SIG-M5 (cell line): Measurements from ENCODE around the gene PYROXD2.

Source experiments
- DNase-seq: peaks from one replicate; lab custom pipeline; 2025; lab: John Stamatoyannopoulos, UW

PYROXD2 gene

GRCh38 chr10:98414578-98414931 lies 427 bp downstream of the PYROXD2 start:
- DNase-seq: no peak

DNA sequence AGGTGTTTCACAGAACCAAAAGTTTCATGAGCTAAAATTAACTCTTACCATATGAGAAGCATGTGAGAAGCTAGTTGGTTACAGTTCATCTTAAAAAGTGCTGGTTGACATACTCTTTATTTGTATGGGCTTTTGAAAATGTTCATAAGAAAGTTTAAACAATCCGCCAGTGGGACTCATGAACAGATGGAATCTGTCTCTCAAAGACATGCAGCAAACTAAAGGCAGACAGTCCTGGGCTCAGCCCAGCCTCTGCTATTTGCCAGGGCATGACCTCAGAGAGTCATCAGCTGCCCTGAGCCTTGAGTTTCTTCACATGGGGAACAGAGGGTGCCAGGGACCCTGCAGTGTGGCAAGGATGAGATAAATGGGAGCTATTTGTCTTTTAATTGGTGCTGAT lies 3.2 kb downstream of the PYROXD2 start:
- DNase-seq: no peak

DNA sequence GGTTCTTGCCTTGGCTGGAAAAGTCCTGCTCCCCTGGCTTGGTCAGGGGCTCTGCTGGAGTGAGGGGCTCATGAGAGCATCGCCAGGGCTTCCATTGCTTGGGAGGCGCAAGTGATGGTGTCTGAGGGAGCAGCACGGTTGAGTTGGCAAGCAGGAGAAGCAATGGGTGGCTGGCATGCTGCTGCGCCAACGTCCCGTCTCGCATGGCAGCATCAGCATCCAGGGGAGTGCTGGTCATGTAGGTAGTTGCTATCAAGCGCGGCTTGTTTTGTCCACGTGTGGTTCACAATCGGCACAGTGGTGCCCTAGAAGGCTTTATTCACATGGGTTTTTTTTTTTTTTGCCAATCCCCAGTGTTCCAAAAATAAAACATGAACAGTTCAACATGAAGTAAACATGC lies 3.8 kb downstream of the PYROXD2 start:
- no peak for DNase-seq

- DNase-seq: no peak
These were observed 4.2 kb downstream of the PYROXD2 start for GRCh38 chr10:98410759-98411158.

DNA sequence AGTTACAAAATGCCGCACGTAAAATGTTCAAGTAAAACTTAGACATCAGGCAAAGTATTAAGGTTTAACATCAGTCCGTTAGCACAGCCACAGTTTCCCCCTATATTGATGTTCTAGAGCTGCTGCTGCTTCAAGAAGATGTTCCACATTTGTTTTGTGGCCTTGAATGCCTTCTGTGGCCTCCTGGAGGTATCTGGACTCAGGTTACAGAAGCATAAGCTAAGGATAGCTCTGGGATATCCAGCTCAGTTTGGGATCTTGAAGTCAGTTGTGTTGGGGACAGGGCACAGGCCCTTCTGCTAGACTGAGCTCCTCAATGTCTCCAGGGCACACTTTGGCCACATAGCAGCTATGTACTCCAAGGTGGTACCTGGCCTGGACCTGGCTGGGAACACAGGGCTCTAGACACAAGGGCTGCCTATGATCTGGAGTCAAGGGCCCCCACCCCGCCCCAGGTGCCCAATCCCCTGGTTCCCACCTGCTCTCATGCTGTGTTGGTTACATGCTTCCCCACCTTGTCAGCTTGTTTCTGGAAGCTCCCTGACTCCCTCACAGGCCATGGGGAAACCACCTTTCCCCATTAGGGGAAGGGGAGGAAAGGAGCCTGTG lies 4.7 kb downstream of the PYROXD2 start:
- DNase-seq: no peak

- DNase-seq: no peak
These were observed 6.2 kb downstream of the PYROXD2 start for GRCh38 chr10:98408799-98409198.

- no peak for DNase-seq
These were observed 7.2 kb downstream of the PYROXD2 start for GRCh38 chr10:98407744-98408241.

- DNase-seq: no peak
These were observed 7.8 kb downstream of the PYROXD2 start for GRCh38 chr10:98407017-98407743.

GRCh38 chr10:98405422-98405821 lies 9.6 kb downstream of the PYROXD2 start:
- DNase-seq: no peak

DNA sequence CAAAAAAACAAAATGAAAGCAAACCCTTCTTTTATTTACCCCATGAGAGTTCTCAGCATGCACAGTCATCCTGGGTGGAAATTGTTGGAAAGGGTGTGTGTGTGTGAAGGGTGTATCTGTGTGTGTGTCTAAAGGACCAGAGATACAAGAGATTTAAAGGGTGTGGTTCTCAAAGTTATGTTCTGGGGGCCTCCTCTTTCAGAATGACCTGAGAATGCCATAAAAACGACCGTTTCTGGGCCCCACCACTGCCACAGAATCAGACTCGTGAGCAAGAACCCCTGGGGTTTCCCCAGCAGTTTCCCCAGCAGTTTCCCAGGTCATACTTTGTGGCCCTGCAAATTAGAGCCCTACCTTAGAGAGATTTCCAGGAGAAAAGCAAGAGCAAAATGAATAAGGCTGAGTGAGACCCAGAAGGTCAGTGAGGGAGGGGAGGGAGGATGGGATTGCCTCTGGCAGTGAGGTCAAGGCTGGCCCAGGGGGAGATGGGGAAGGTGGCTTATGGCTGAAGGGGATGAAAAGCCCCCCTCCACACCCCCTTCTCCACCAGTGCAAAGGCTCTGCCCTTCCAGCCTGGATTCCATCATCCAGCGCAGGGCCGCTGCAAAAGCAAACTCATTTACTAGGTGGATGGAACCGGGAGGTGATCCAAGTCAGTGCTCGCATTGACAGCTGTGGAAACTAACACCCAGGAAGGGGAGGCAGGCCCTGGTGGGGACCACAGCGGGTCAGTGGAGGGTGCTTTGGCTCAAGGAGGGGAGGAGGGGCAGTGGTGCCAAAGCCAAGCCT lies 10.2 kb downstream of the PYROXD2 start:
- DNase-seq: no peak

- no peak for DNase-seq
These were observed 11.0 kb downstream of the PYROXD2 start for GRCh38 chr10:98403812-98404504.

DNA sequence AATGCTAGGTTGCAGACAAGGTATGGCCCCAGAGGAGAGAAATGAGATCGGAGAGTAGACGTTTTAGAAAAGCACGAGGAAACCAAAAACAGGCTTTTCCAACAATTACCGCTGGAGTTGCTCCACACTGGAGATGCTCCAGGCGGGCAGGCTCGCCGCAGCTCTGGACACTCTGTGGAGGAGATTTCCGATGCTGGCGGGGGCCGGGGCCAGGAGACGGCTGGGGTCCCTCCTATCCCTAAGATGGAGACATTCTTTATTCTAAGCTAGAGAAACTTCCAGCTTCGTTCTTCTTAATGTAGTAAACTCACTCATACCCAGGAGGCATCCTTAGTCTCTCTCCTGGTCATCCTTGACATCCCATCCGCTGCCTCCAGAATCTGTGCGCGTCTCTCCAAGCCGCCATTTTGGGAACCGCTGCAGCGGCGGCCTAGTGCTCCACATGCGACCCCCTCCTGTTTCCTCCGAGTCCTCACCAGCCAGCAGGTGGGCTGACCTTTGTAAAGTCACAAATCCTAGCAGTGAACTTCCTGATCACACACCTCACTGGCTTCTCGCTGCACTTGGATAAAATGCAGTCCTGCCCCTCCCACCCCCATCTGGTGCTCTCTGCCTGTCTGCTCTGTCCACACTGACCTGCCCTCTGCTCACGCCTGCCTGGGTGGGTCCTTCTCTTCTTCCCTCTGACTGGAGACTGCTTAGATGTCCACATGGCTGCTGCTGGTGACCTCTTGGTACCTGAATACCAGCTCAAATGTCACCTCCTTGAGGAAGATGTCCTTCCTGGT lies 11.9 kb downstream of the PYROXD2 start:
- no peak for DNase-seq

DNA sequence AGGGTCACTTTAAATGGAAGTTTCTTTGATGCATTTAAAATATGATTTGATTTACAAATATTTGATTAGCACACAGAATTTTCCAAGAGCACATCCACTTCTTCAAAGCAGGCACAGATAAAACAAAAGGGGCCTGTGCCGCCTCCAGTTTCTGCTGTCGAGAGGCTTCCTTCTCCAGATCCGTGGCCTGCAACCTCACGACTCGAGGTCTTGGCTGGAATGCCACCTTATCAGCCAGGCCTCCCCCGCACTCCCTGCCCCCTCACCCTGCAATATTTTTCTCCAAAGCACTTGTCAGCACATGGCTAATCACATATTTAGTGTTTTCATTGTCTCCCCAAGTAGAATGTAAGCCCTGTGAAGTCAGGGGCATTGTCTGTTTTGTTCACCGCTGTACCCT lies 12.5 kb downstream of the PYROXD2 start:
- DNase-seq: no peak

DNA sequence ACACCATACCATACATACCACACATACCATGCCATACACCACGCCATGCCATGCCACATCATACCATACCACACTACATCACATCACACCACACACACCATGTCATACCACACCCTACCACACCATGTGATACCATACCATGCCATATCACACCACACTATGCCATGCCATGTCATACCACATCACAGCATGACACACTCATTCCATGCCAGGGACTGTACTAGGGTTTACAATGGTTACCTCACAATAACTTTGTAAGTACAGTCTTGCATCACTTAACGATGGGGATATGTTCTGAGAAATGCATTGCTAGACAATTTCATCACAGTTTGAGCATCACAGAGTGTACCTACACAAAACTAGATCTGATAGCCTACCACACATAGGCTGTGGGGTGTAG lies 14.5 kb downstream of the PYROXD2 start:
- DNase-seq: no peak

- no peak for DNase-seq
These were observed 15.2 kb downstream of the PYROXD2 start for GRCh38 chr10:98399784-98400183.

GRCh38 chr10:98397089-98397600 lies 17.8 kb downstream of the PYROXD2 start:
- DNase-seq: no peak

GRCh38 chr10:98396096-98397063 lies 18.6 kb downstream of the PYROXD2 start:
- no peak for DNase-seq

DNA sequence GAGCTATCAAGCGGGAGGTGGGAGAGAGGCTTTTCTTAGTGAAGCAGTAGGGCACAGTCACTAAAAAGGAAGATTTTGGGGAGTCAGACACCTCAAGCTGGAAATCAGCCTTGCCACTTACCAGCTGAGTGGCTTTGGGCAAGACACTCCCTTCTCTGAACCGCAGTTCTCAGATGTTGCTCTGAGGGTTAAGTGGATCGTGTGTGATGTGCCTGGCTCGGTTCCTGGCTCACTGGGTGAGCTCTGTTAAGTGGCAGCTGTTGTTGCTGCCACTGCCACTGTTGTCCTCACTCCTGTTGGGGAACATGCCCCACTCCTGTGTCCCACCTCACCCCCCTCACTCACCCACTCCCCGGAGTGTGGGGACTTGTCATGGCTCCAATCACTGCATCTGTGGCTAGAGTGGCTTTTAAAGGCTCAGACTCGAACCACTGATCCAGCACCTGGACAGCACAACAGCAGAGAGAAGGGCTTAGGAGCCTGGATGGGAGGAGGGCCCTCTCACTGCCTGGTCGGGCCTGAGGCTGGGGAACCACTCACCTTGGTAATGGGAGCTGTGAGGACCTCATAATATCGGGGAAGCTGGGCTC lies 20.0 kb downstream of the PYROXD2 start:
- no peak for DNase-seq

- DNase-seq: no peak
These were observed 23.4 kb downstream of the PYROXD2 start for GRCh38 chr10:98391578-98391991.

- DNase-seq: no peak
These were observed 23.9 kb downstream of the PYROXD2 start for GRCh38 chr10:98391065-98391464.
